GM12878 (cell line): ENCODE measurements around the gene CSTPP1. TPM values are rescaled to one million over a fixed set of nuclear protein-coding genes. Genes with fewer than 3 reads are reported as not detected.
"Not testable (repeated sequence)": the region's sequence is repeated elsewhere in the genome, so short reads cannot be mapped to it uniquely, and the experiment has no call there.

ENCODE experiments used
- ATAC-seq: fragments of 200-7000 bp; cut with Tn5 transposase; 3 replicates; pipeline ENCODE4 v1.9.1; 2020; ENCODE audit warnings: mild to moderate bottlenecking, moderate library complexity
- BruUV-seq: library from RNA; stranded (reverse); fragments of 400-500 nt; replicated peaks from 2 replicates; lab custom pipeline; 2021; lab: Mats Ljungman, UMichigan
- CTCF ChIA-PET: fragments of 300-600 bp; sonication (Branson Sonifier 250); formaldehyde crosslinking; extraction: SDS; loops from one replicate; lab custom pipeline; 2021; ENCODE audit warnings: inconsistent platforms; lab: Yijun Ruan, JAX
- POLR2A ChIA-PET: fragments of 350-600 bp; formaldehyde crosslinking; extraction: SDS; loops from one replicate; lab custom pipeline; 2021; ENCODE audit warnings: inconsistent platforms; lab: Charles Lee
- RAD21 ChIA-PET: fragments of 300-600 bp; sonication (Branson Sonifier 250); formaldehyde crosslinking; loops from one replicate; lab custom pipeline; 2023; ENCODE audit warnings: antibody characterized with exemption; ENCODE audit not compliant: unreplicated experiment; lab: Charles Lee
- SMC1A ChIA-PET: fragments of 300-600 bp; sonication (Branson Sonifier 250); formaldehyde crosslinking; loops from one replicate; lab custom pipeline; 2023; ENCODE audit not compliant: unreplicated experiment, uncharacterized antibody; lab: Charles Lee
- DNase-seq: peaks from one replicate; pipeline ENCODE4 v3.0.0-alpha.2; 2011; ENCODE audit warnings: low read depth, low spot score
- FAIRE-seq: peaks from 3 replicates; lab custom pipeline; 2011; peaks lifted over from hg19 to GRCh38; lab: Jason Lieb, UNC
- H2AFZ ChIP-seq: 2 replicates; pipeline ENCODE4 v1.6.0; 2011; ENCODE audit warnings: low read depth, low read length, control low read depth; ENCODE audit not compliant: control insufficient read depth
- H3K27ac ChIP-seq: 2 replicates; pipeline ENCODE4 v1.5.1; 2011; ENCODE audit warnings: control low read depth; ENCODE audit not compliant: control insufficient read depth, insufficient read depth
- H3K27me3 ChIP-seq, 2 experiments: replicated peaks in 1 of 2; 2 replicates each; pipeline versions ENCODE4 v1.6.0 to v1.6.1; 2011; ENCODE audit warnings: low read length in 1 of 2; ENCODE audit not compliant: control insufficient read depth in 2 of 2, insufficient read depth in 2 of 2
- H3K36me3 ChIP-seq, 2 experiments: 2 replicates each; pipeline ENCODE4 v1.5.1; 2011; ENCODE audit warnings: low read length in 1 of 2; ENCODE audit not compliant: control insufficient read depth in 2 of 2, insufficient read depth in 2 of 2
- H3K4me1 ChIP-seq: 2 replicates; pipeline ENCODE4 v1.6.1; 2011; ENCODE audit warnings: mild to moderate bottlenecking, low read length, moderate library complexity, mixed read lengths; ENCODE audit not compliant: control insufficient read depth, insufficient read depth
- H3K4me2 ChIP-seq: 2 replicates; pipeline ENCODE4 v1.6.0; 2011; ENCODE audit warnings: control low read depth; ENCODE audit not compliant: control insufficient read depth, insufficient read depth
- H3K4me3 ChIP-seq: fragments of 200-600 bp; sonication (generic); 2 replicates; pipeline ENCODE4 v1.5.1; 2016
- H3K79me2 ChIP-seq: 2 replicates; pipeline ENCODE4 v1.6.0; 2011; ENCODE audit warnings: low read length; ENCODE audit not compliant: control insufficient read depth, insufficient read depth
- H3K9ac ChIP-seq: 2 replicates; pipeline ENCODE4 v1.8.0; 2011; ENCODE audit warnings: low read length, control low read depth, mixed read lengths; ENCODE audit not compliant: control insufficient read depth, insufficient read depth
- H3K9me3 ChIP-seq: replicated peaks from 3 replicates; pipeline ENCODE4 v1.5.1; 2011; ENCODE audit warnings: mild to moderate bottlenecking, low read length; ENCODE audit not compliant: control insufficient read depth, insufficient read depth
- H4K20me1 ChIP-seq: 2 replicates; pipeline ENCODE4 v1.6.0; 2011; ENCODE audit not compliant: control insufficient read depth, insufficient read depth
- POLR2AphosphoS5 ChIP-seq: IDR thresholded peaks from 2 replicates; pipeline ENCODE4 v1.6.1; 2011; ENCODE audit warnings: mild to moderate bottlenecking, low read length, inconsistent platforms
- RB1 ChIP-seq: fragments of 450-650 bp; formaldehyde crosslinking; IDR thresholded peaks from 2 replicates; pipeline ENCODE4 v1.6.1; 2017; ENCODE audit warnings: mild to moderate bottlenecking, borderline replicate concordance
- WGBS: methylation state at CpG from one replicate; pipeline ENCODE4 v1.1.6; 2016; ENCODE audit warnings: low lambda C conversion rate; ENCODE audit not compliant: insufficient replicate concordance, insufficient coverage; ENCODE audit errors: missing lambda C conversion rate; 5-methylcytosine and 5-hydroxymethylcytosine counted together
- in situ Hi-C: fragments of 300-500 bp; cut with MboI; formaldehyde crosslinking; loops from 9 replicates; pipeline ENCODE4 v1.14.3; 2018; ENCODE audit warnings: mixed read lengths
- intact Hi-C: fragments of 100-400 bp; cut with micrococcal nuclease; formaldehyde crosslinking; loops from one replicate; pipeline ENCODE4 v1.14.2; 2022; ENCODE audit not compliant: unreplicated experiment
- polyA plus RNA-seq, 11 experiments: library from polyadenylated mRNA; depleted of rRNA in 4 of 11; unstranded in 6 of 11; stranded (reverse) in 5 of 11; fragments of >200 nt; fragmentation: Nextera tagmentation in 4 of 11; fragmentation: Illumina TruSeq in 1 of 11; extraction: Ambion mirVana in 4 of 11; extraction: Trizol in 1 of 11; gene quantifications; 1 replicate in 1 of 11; 2 replicates in 10 of 11; pipeline versions ENCODE4 v1.2.1 to v1.2.3, GENCODE V29; 2011 to 2016; ENCODE audit warnings: inconsistent platforms in 2 of 11, missing spikeins in 2 of 11, low read depth in 1 of 11
- total RNA-seq, 4 experiments: library from RNA; depleted of rRNA in 3 of 4; stranded (reverse); fragments of >200 nt in 3 of 4; fragmentation: Illumina TruSeq in 1 of 4; extraction: Trizol in 1 of 4; gene quantifications; 2 replicates each; pipeline versions ENCODE4 v1.2.1 to v1.2.3, GENCODE V29; 2013 to 2021
- TF ChIP-seq, protein P1 (sequence below): fragments of 450-650 bp; IDR thresholded peaks from 2 replicates; pipeline ENCODE4 v1.6.1; 2018; ENCODE audit warnings: mild to moderate bottlenecking, low read depth, moderate library complexity; ENCODE audit not compliant: partially characterized antibody

Gene CSTPP1
- total and polyA plus RNA-seq, 10 of the 15 experiments (the other 5 are each of a cell fraction or from before 2014, with no cell fraction given), result 7.1 to 23.4 (median 17.5) TPM

DNA sequence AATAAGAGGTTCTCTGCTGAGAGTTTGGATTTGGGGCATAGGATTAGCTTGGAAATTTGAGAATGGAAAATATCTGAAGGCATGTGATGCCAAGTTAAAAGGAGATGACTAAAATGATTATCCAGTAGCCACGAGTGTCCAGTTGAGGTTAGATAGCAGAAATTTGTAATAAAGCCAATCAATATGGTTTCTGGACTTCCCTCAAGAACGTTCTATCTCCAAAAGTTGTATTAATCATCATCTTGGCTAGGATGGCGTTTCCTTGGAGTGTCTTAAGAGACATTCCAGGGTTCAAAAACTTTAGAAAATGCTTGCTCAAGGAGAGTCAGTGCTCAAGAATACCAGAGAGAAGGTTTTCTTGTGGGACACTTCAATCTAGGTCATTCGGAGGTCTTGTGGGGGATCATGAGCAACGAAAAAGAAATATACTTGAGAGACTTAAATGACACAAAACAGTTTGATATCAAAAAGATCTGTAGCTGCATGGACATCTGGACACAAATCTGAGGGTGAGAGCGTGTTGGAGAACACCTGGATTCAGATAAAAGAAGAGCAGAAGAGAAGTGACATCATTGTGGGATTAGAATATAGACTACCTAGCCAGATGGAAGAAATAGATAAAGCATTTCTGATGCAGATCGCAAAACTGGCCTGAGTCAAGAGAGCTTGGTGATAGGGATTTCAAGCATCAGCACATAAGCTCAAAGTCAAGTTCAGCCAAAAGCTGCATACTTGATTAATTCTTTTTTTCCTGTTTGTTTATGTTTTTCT is 142.4 kb downstream of the CSTPP1 start:
- H3K27ac ChIP-seq, result no peak overlapping the region
- POLR2A ChIA-PET, result interaction anchor here (0.6 kb wide), 1 partner anchor 434 kb away, joined by 5 read pairs; no protein-coding TSS in a partner anchor
- no peak overlapping the region for H2AFZ ChIP-seq
- 79% methylated on average over 7 of the region's 7 CpGs for WGBS
- no peak overlapping the region for H3K4me2 ChIP-seq
- H3K9me3 ChIP-seq, result no peaks in the 10 kb centered on the region; the same call in 1 of the 3 replicates
- SMC1A ChIA-PET, result no interaction called here
- ATAC-seq (no peak), DNase-seq (no peak), FAIRE-seq (no peak)
- no peaks in the 10 kb centered on the region for H3K36me3 ChIP-seq
- H3K27me3 ChIP-seq, result no peaks in the 10 kb centered on the region
- RAD21 ChIA-PET, result no interaction called here
- no peaks in the 10 kb centered on the region for H3K79me2 ChIP-seq
- in situ Hi-C loops (no loop called here), intact Hi-C loops (no loop called here)
- no peaks in the 10 kb centered on the region for H3K4me1 ChIP-seq
- TF ChIP-seq RB1 (no peak), POLR2AphosphoS5 (no peak)
- TF ChIP-seq, protein P1, sequence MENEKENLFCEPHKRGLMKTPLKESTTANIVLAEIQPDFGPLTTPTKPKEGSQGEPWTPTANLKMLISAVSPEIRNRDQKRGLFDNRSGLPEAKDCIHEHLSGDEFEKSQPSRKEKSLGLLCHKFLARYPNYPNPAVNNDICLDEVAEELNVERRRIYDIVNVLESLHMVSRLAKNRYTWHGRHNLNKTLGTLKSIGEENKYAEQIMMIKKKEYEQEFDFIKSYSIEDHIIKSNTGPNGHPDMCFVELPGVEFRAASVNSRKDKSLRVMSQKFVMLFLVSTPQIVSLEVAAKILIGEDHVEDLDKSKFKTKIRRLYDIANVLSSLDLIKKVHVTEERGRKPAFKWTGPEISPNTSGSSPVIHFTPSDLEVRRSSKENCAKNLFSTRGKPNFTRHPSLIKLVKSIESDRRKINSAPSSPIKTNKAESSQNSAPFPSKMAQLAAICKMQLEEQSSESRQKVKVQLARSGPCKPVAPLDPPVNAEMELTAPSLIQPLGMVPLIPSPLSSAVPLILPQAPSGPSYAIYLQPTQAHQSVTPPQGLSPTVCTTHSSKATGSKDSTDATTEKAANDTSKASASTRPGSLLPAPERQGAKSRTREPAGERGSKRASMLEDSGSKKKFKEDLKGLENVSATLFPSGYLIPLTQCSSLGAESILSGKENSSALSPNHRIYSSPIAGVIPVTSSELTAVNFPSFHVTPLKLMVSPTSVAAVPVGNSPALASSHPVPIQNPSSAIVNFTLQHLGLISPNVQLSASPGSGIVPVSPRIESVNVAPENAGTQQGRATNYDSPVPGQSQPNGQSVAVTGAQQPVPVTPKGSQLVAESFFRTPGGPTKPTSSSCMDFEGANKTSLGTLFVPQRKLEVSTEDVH, result no peak
- CTCF ChIA-PET, result no interaction called here
- H3K4me3 ChIP-seq, result no peak overlapping the region
- no peak overlapping the region for H3K9ac ChIP-seq
- BruUV-seq, result no TSS peak
- no peaks in the 10 kb centered on the region for H4K20me1 ChIP-seq

DNA sequence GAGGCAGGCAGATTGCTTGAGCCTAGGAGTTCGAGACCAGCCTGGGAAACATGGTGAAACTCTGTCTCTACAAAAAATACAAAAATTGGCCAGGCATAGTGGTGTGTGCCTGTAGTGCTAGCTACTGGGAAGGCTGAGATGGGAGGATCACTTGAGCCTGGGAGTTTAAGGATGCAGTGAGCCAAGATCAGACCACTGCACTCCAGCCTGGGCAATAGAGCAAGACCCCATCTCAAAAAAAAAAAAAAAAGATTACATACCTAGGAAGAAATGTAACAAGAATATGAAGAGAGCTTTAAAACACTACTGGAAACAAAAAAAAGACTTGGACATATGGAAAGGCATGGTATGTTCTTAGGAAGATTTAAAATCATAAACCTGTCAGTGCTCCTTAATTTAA is 144.2 kb downstream of the CSTPP1 start:
- H3K9me3 ChIP-seq, H3K4me2 ChIP-seq, ATAC-seq, H2AFZ ChIP-seq, FAIRE-seq, H4K20me1 ChIP-seq, POLR2A ChIA-PET, H3K27ac ChIP-seq, intact Hi-C loops, H3K27me3 ChIP-seq, H3K36me3 ChIP-seq, BruUV-seq, H3K4me1 ChIP-seq, H3K79me2 ChIP-seq, H3K4me3 ChIP-seq, in situ Hi-C loops, H3K9ac ChIP-seq, DNase-seq: not testable (repeated sequence)
- ChIA-PET CTCF (interaction anchor here (0.7 to 1.2 kb wide), 3 partner anchors 8 to 73 kb away, joined by 3 to 4 read pairs (median 3); no protein-coding TSS in a partner anchor), SMC1A (interaction anchor here (0.6 to 1.7 kb wide), 4 partner anchors 8 to 105 kb away, joined by 3 to 4 read pairs (median 3); no protein-coding TSS in a partner anchor), RAD21 (interaction anchor here (0.7 kb wide), 1 partner anchor 14 kb away, joined by 3 read pairs; no protein-coding TSS in a partner anchor)
- WGBS, result 96% methylated on average over 1 of the region's 1 CpG
